ENCODE measurements around the gene MSL3B.

- TF ChIP-seq CTCF (IDR thresholded peaks at IDR 0.05 in 4 of 5, conservative IDR thresholded peaks at IDR 0.05 in 1 of 5), result no peak
- TF ChIP-seq POLR2A (IDR thresholded peaks at IDR 0.05), result no peak
Measured at GRCh38 chr2:233844064-233844807, 23.9 kb downstream of the MSL3B start.
